Gastrocnemius medialis (tissue), 4 donors: ENCODE data around the gene TRMT11. TPM values are rescaled to one million over a fixed set of nuclear protein-coding genes. Genes with fewer than 3 reads are reported as not detected.
A peak's percentile ranks its signal among the peaks of the same experiment; 100 is the strongest.

Experiments
- ATAC-seq, 2 donors: fragments of 150-250 bp; one replicate each; pipeline ENCODE4 v1.9.1; 2016
- DNase-seq, 2 donors: peaks; one replicate each; pipeline ENCODE4 v3.0.0-alpha.2; 2019
- H3K27ac ChIP-seq, 4 donors: fragments of 200-600 bp; sonication (generic); 1 replicate in 1 of 4; 2 replicates in 3 of 4; pipeline ENCODE4 v1.5.1; 2016 to 2018; ENCODE audit warnings: mild to moderate bottlenecking in 2 of 4, moderate library complexity in 1 of 4
- H3K27me3 ChIP-seq, 3 donors: fragments of 200-600 bp; sonication (generic) in 2 of 3; 1 replicate in 1 of 3; 2 replicates in 2 of 3; pipeline versions ENCODE4 v1.5.1 to v1.6.0; 2016 to 2019; ENCODE audit warnings: mild to moderate bottlenecking in 1 of 3, moderate library complexity in 1 of 3
- H3K36me3 ChIP-seq, 2 donors: fragments of 200-600 bp; sonication (generic) in 1 of 2; one replicate each; pipeline ENCODE4 v1.5.1; 2017 to 2018
- H3K4me1 ChIP-seq, 2 donors: fragments of 200-600 bp; sonication (generic) in 1 of 2; one replicate each; pipeline ENCODE4 v1.5.1; 2016 to 2017; ENCODE audit warnings: mild to moderate bottlenecking in 2 of 2
- H3K4me3 ChIP-seq, 4 donors: fragments of 200-600 bp; sonication (generic) in 3 of 4; 1 replicate in 1 of 4; 2 replicates in 3 of 4; pipeline ENCODE4 v1.5.1; 2016 to 2019; ENCODE audit warnings: mild to moderate bottlenecking in 2 of 4
- H3K9me3 ChIP-seq, 3 donors: fragments of 200-600 bp; sonication (generic) in 2 of 3; 1 replicate in 1 of 3; 2 replicates in 2 of 3; pipeline ENCODE4 v1.5.1; 2016 to 2019
- CTCF ChIP-seq, 5 experiments: fragments of 450-650 bp in 3 of 5; fragments of 200-600 bp in 2 of 5; sonication (generic) in 2 of 5; IDR thresholded peaks in 4 of 5; conservative IDR thresholded peaks in 1 of 5; 1 replicate in 4 of 5; 2 replicates in 1 of 5; pipeline ENCODE4 v1.5.1; 2016 to 2019; ENCODE audit warnings: antibody characterized with exemption in 5 of 5, mild to moderate bottlenecking in 3 of 5, moderate library complexity in 3 of 5
- POLR2A ChIP-seq, 2 donors: fragments of 450-650 bp; IDR thresholded peaks; one replicate each; pipeline ENCODE4 v1.6.1; 2017; ENCODE audit warnings: antibody characterized with exemption in 2 of 2, mild to moderate bottlenecking in 2 of 2, moderate library complexity in 2 of 2
- in situ Hi-C, 4 donors: fragments of 200-750 bp; cut with MboI; loops; one replicate each; pipeline versions ENCODE4 v1.15.0 to v1.8.0; 2017; ENCODE audit warnings: low sequenced_read_pairs in 4 of 4
- intact Hi-C: fragments of 100-400 bp; cut with DNase I; formaldehyde crosslinking; loops from one replicate; pipeline ENCODE4 v1.15.1; 2023; ENCODE audit warnings: low total_unique reads
- total RNA-seq, 4 donors: library from RNA; depleted of rRNA; stranded (reverse); fragments of >200 nt; gene quantifications; one replicate each; pipeline versions ENCODE4 v1.1.0 to v1.2.3, GENCODE V29; 2016

TRMT11 gene
- total RNA-seq, 4 donors from 2014 or later: 2.5 to 10.2 (median 6.9) TPM

- ATAC-seq (no peak), DNase-seq (no peak)
- in situ Hi-C loops (loop anchor here in 3 of 4 donors (10.0 to 25.0 kb wide), 3 partner anchors 89 to 639 kb away; partner anchors contain the start of gene HDDC2 (in 1 of the 3)), intact Hi-C loops (no loop called here)
- TF ChIP-seq POLR2A (IDR thresholded peaks at IDR 0.05) (no peak), CTCF (IDR thresholded peaks at IDR 0.05 in 4 of 5, conservative IDR thresholded peaks at IDR 0.05 in 1 of 5) (no peak)
- Histone ChIP-seq H3K27me3 (no peaks in the 10 kb centered on the region), H3K27ac (no peak overlapping the region), H3K4me1 (peaks cover 0 to 4% of the 10 kb centered on the region in 2 donors), H3K4me3 (no peak overlapping the region), H3K36me3 (no peaks in the 10 kb centered on the region), H3K9me3 (no peaks in the 10 kb centered on the region)
Observed at GRCh38 chr6:125951323-125951722, 35.0 kb upstream of the TRMT11 start.

- H3K9me3 ChIP-seq: no peaks in the 10 kb centered on the region
- no peak overlapping the region for H3K4me3 ChIP-seq
- DNase-seq (no peak), ATAC-seq (no peak)
- no peak overlapping the region for H3K27ac ChIP-seq
- intact Hi-C loops: no loop called here
- in situ Hi-C loops: loop anchor here in 3 of 4 donors (10.0 to 25.0 kb wide), 3 partner anchors 91 to 641 kb away; partner anchors contain the start of gene HDDC2 (in 1 of the 3)
- H3K27me3 ChIP-seq: no peaks in the 10 kb centered on the region
- TF ChIP-seq CTCF (IDR thresholded peaks at IDR 0.05 in 4 of 5, conservative IDR thresholded peaks at IDR 0.05 in 1 of 5) (peak in 1 of 5 experiments; percentile 12), POLR2A (IDR thresholded peaks at IDR 0.05) (no peak)
- H3K36me3 ChIP-seq: no peaks in the 10 kb centered on the region
- peaks cover 3 to 10% of the 10 kb centered on the region in 2 donors for H3K4me1 ChIP-seq
Observed at GRCh38 chr6:125952764-125953501, 33.4 kb upstream of the TRMT11 start.

- no peak for DNase-seq
- no peak for ATAC-seq
- H3K4me3 ChIP-seq: no peak overlapping the region
- no peaks in the 10 kb centered on the region for H3K36me3 ChIP-seq
- peaks cover 8 to 16% of the 10 kb centered on the region in 2 donors for H3K4me1 ChIP-seq
- no peak overlapping the region for H3K27ac ChIP-seq
- no peaks in the 10 kb centered on the region for H3K9me3 ChIP-seq
- no peaks in the 10 kb centered on the region for H3K27me3 ChIP-seq
- intact Hi-C loops: no loop called here
- in situ Hi-C loops: loop anchor here in 3 of 4 donors (10.0 to 25.0 kb wide), 3 partner anchors 91 to 641 kb away; partner anchors contain the start of gene HDDC2 (in 1 of the 3)
- TF ChIP-seq CTCF (IDR thresholded peaks at IDR 0.05 in 4 of 5, conservative IDR thresholded peaks at IDR 0.05 in 1 of 5) (no peak), POLR2A (IDR thresholded peaks at IDR 0.05) (no peak)
Observed at GRCh38 chr6:125953502-125953875, 32.9 kb upstream of the TRMT11 start.

GRCh38 chr6:125954735-125955339 lies 31.5 kb upstream of the TRMT11 start:
- ATAC-seq: no peak
- no peak for TF ChIP-seq CTCF (IDR thresholded peaks at IDR 0.05 in 4 of 5, conservative IDR thresholded peaks at IDR 0.05 in 1 of 5)
- TF ChIP-seq POLR2A (IDR thresholded peaks at IDR 0.05): no peak
- intact Hi-C loops (loop anchor here (5.0 kb wide), 1 partner anchor 98 kb away; no protein-coding TSS in a partner anchor), in situ Hi-C loops (loop anchor here in 3 of 4 donors (10.0 to 25.0 kb wide), 3 partner anchors 93 to 643 kb away; partner anchors contain the start of gene HDDC2 (in 1 of the 3))
- H3K9me3 ChIP-seq: no peaks in the 10 kb centered on the region
- H3K27ac ChIP-seq: no peak overlapping the region
- no peak overlapping the region for H3K4me3 ChIP-seq
- peaks cover 10 to 20% of the 10 kb centered on the region in 2 donors for H3K4me1 ChIP-seq
- H3K27me3 ChIP-seq: no peaks in the 10 kb centered on the region
- DNase-seq: no peak
- H3K36me3 ChIP-seq: no peaks in the 10 kb centered on the region
